Mucosa of descending colon (tissue), 3 donors: ENCODE results near the gene TRHDE. TPM values are rescaled to one million over a fixed set of nuclear protein-coding genes. Genes with fewer than 3 reads are reported as not detected.

Experiments
- ATAC-seq: fragments of 200-7000 bp; cut with Tn5 transposase; one replicate; pipeline ENCODE4 v1.9.1; 2020; ENCODE audit warnings: mild to moderate bottlenecking, moderate library complexity
- DNase-seq, 3 donors: peaks; one replicate each; pipeline ENCODE4 v3.0.0-alpha.2; 2020
- H3K36me3 ChIP-seq: fragments of 200-600 bp; one replicate; pipeline ENCODE4 v1.8.0; 2021; ENCODE audit warnings: low read depth, mild to moderate bottlenecking
- H3K4me1 ChIP-seq: fragments of 200-600 bp; one replicate; pipeline ENCODE4 v1.8.0; 2021; ENCODE audit warnings: low read depth, mild to moderate bottlenecking
- H3K4me3 ChIP-seq: fragments of 200-600 bp; one replicate; pipeline ENCODE4 v1.8.0; 2021; ENCODE audit warnings: mild to moderate bottlenecking
- H3K9me3 ChIP-seq: fragments of 200-600 bp; one replicate; pipeline ENCODE4 v1.8.0; 2021; ENCODE audit warnings: mild to moderate bottlenecking
- CTCF ChIP-seq: fragments of 200-600 bp; IDR thresholded peaks from one replicate; pipeline ENCODE4 v1.8.0; 2022; ENCODE audit warnings: antibody characterized with exemption, mild to moderate bottlenecking
- intact Hi-C, 2 donors: fragments of 100-400 bp; cut with DNase I in 1 of 2; cut with micrococcal nuclease in 1 of 2; formaldehyde crosslinking; loops; one replicate each; pipeline versions ENCODE4 v1.11.0 to v1.11.1; 2022; cut with DNase I, micrococcal nuclease
- total RNA-seq, 3 donors: library from RNA; stranded (reverse); fragmentation: NEBNext Ultra II Directional in 2 of 3; extraction: Animal tissue kit (Norgen Biotek cat#: 25700) in 2 of 3; gene quantifications; one replicate each; pipeline versions ENCODE4 v1.2.1 to v1.2.4, GENCODE V29; 2021 to 2023
- donor health status: DM: no; HTN: no; CAD: no; lungs with moderate emphysema.
- donor health status: DM: no; HTN: no; CAD: no.
- donor health status: DM: no; HTN: yes; CAD: no.

Gene TRHDE
- total RNA-seq, 3 donors from 2014 or later: 4.7 to 11.2 (median 6.2) TPM

GRCh38 chr12:72464471-72464870, 192.3 kb downstream of the TRHDE start:
- no peaks in the 10 kb centered on the region for H3K36me3 ChIP-seq
- ATAC-seq (no peak), DNase-seq (no peak)
- no peaks in the 10 kb centered on the region for H3K4me1 ChIP-seq
- no peak overlapping the region for H3K4me3 ChIP-seq
- TF ChIP-seq CTCF: no peak
- no peaks in the 10 kb centered on the region for H3K9me3 ChIP-seq
- intact Hi-C loops: no loop called here

- intact Hi-C loops: no loop called here
These were observed 193.0 kb downstream of the TRHDE start for GRCh38 chr12:72465155-72465554.

GRCh38 chr12:72465940-72466630, 193.9 kb downstream of the TRHDE start:
- TF ChIP-seq CTCF: no peak
- no peak for DNase-seq
- no peak overlapping the region for H3K4me3 ChIP-seq

More at GRCh38 chr12:72465155-72465554, 193.0 kb downstream of the TRHDE start:
- Histone ChIP-seq H3K4me1 (no peaks in the 10 kb centered on the region), H3K9me3 (no peaks in the 10 kb centered on the region), H3K4me3 (no peak overlapping the region), H3K36me3 (no peaks in the 10 kb centered on the region)
- no peak for TF ChIP-seq CTCF
- DNase-seq (no peak), ATAC-seq (no peak)

GRCh38 chr12:72467985-72468384, 195.8 kb downstream of the TRHDE start:
- no peak overlapping the region for H3K4me3 ChIP-seq
- ATAC-seq (no peak), DNase-seq (no peak)
- no peaks in the 10 kb centered on the region for H3K36me3 ChIP-seq
- TF ChIP-seq CTCF: no peak
- no peaks in the 10 kb centered on the region for H3K9me3 ChIP-seq
- intact Hi-C loops: no loop called here
- no peaks in the 10 kb centered on the region for H3K4me1 ChIP-seq

More at GRCh38 chr12:72465940-72466630, 193.9 kb downstream of the TRHDE start:
- no peak for ATAC-seq
- Histone ChIP-seq H3K36me3 (no peaks in the 10 kb centered on the region), H3K9me3 (no peaks in the 10 kb centered on the region), H3K4me1 (no peaks in the 10 kb centered on the region)
- intact Hi-C loops: no loop called here

- DNase-seq (no peak), ATAC-seq (no peak)
- Histone ChIP-seq H3K36me3 (no peaks in the 10 kb centered on the region), H3K4me3 (no peak overlapping the region), H3K4me1 (no peaks in the 10 kb centered on the region), H3K9me3 (no peaks in the 10 kb centered on the region)
- TF ChIP-seq CTCF: no peak
- intact Hi-C loops: no loop called here
These were observed 196.3 kb downstream of the TRHDE start for GRCh38 chr12:72468505-72468904.
